ENCODE measurements around the gene GAL3ST2.

DNA sequence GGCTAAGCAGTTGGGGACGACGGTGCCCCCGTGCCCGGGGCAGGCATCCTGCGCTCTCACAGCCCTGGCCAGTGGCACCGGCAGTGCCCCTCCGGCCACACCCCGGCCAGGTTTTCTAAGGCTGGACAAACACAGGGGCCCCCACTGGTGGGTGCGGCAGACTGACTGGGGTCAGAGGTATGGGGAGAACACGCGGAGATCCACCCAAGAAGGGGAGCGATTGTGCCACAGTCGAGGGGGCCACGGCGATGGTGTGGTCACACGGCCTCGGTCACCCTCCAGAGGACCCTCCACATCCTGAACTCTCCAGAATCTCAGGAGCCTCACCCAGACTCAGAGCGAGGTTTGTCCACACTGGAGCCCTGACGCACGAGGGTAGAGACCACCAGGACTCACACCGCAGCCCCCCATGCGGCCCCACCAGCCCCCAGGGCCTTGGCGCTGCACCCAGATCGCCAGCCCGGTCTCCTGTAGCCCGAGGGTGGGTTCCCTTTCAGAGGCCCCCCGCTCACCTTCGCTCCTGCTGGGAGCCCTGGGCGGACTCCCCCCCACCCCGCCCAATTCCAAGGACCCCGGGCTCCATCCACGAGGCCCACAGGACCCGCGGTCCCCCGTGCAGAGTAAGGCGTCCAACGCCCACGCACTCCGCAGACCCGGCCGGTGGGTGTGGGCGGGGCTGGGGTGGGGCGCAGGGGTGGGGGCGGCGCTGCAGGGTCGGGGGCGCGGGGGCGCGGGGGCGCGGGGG, 66.9 kb downstream of the GAL3ST2 start:
- TF ChIP-seq, protein P1, sequence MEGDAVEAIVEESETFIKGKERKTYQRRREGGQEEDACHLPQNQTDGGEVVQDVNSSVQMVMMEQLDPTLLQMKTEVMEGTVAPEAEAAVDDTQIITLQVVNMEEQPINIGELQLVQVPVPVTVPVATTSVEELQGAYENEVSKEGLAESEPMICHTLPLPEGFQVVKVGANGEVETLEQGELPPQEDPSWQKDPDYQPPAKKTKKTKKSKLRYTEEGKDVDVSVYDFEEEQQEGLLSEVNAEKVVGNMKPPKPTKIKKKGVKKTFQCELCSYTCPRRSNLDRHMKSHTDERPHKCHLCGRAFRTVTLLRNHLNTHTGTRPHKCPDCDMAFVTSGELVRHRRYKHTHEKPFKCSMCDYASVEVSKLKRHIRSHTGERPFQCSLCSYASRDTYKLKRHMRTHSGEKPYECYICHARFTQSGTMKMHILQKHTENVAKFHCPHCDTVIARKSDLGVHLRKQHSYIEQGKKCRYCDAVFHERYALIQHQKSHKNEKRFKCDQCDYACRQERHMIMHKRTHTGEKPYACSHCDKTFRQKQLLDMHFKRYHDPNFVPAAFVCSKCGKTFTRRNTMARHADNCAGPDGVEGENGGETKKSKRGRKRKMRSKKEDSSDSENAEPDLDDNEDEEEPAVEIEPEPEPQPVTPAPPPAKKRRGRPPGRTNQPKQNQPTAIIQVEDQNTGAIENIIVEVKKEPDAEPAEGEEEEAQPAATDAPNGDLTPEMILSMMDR (IDR thresholded peaks at IDR 0.05; ENCODE audit: insufficient read depth, low read length, poor library complexity, severe bottlenecking), result no peak
- TF ChIP-seq EZH2phosphoT487 (conservative IDR thresholded peaks at IDR 0.05; ENCODE audit: low read length), result no peak

Measured in SU-DHL-6 (cell line).